ENCODE data around the gene TNFRSF18.

- TF ChIP-seq, protein P1, sequence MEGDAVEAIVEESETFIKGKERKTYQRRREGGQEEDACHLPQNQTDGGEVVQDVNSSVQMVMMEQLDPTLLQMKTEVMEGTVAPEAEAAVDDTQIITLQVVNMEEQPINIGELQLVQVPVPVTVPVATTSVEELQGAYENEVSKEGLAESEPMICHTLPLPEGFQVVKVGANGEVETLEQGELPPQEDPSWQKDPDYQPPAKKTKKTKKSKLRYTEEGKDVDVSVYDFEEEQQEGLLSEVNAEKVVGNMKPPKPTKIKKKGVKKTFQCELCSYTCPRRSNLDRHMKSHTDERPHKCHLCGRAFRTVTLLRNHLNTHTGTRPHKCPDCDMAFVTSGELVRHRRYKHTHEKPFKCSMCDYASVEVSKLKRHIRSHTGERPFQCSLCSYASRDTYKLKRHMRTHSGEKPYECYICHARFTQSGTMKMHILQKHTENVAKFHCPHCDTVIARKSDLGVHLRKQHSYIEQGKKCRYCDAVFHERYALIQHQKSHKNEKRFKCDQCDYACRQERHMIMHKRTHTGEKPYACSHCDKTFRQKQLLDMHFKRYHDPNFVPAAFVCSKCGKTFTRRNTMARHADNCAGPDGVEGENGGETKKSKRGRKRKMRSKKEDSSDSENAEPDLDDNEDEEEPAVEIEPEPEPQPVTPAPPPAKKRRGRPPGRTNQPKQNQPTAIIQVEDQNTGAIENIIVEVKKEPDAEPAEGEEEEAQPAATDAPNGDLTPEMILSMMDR (IDR thresholded peaks at IDR 0.05; ENCODE audit: low read length): no peak
- no peak for TF ChIP-seq EZH2 (optimal IDR thresholded peaks at IDR 0.05; ENCODE audit: low read depth, low read length)
Measured at GRCh38 chr1:1173061-1173792, 33.2 kb downstream of the TNFRSF18 start.
